AG04450 (cell line): ENCODE results near the gene CELF5. TPM values are rescaled to one million over a fixed set of nuclear protein-coding genes. Genes with fewer than 3 reads are reported as not detected.

Experiments used
- CTCF ChIA-PET: fragments of 300-600, 350-600 bp; formaldehyde crosslinking; extraction: SDS; loops from one replicate; lab custom pipeline; 2022; ENCODE audit warnings: antibody characterized with exemption, inconsistent platforms; lab: Charles Lee
- POLR2A ChIA-PET: fragments of 350-600 bp; formaldehyde crosslinking; extraction: SDS; loops from one replicate; lab custom pipeline; 2021; ENCODE audit warnings: antibody characterized with exemption, inconsistent platforms; lab: Yijun Ruan, JAX
- DNase-seq: peaks from one replicate; pipeline ENCODE4 v3.0.0-alpha.2; 2011; ENCODE audit warnings: low read depth, low spot score
- H3K27ac ChIP-seq: one replicate; pipeline ENCODE4 v1.5.1; 2012; ENCODE audit warnings: low read depth, low read length, control low read depth
- H3K27me3 ChIP-seq: one replicate; pipeline ENCODE4 v1.6.0; 2012; ENCODE audit warnings: low read length; ENCODE audit not compliant: control insufficient read depth, insufficient read depth
- H3K4me3 ChIP-seq: 2 replicates; pipeline ENCODE4 v1.5.1; 2011; ENCODE audit warnings: mild to moderate bottlenecking, low read depth, low read length, control low read depth
- H3K9me3 ChIP-seq: 2 replicates; pipeline ENCODE4 v1.5.1; 2012; ENCODE audit warnings: low read length; ENCODE audit not compliant: control insufficient read depth, insufficient read depth
- CTCF ChIP-seq: IDR thresholded peaks from 2 replicates; pipeline ENCODE4 v1.5.1; 2011; ENCODE audit warnings: low read depth, low read length, control low read depth, inconsistent platforms
- polyA plus RNA-seq: library from polyadenylated mRNA; depleted of rRNA; stranded (reverse); fragments of >200 nt; gene quantifications from 2 replicates; pipeline ENCODE4 v1.2.3, GENCODE V29; 2011

The CELF5 gene
- polyA plus RNA-seq, 1 experiment: not detected

- POLR2A ChIA-PET: interaction anchor here (1.0 kb wide), 1 partner anchor 44 kb away, joined by 13 read pairs; no protein-coding TSS in a partner anchor
- no peak for TF ChIP-seq CTCF
These were observed 111.2 kb downstream of the CELF5 start for GRCh38 chr19:3335431-3336350.

GRCh38 chr19:3336351-3336679, 111.9 kb downstream of the CELF5 start:
- CTCF ChIA-PET: interaction anchor here (0.8 to 1.9 kb wide), 4 partner anchors 13 to 137 kb away, joined by 3 to 11 read pairs (median 4); no protein-coding TSS in a partner anchor
- Histone ChIP-seq H3K27me3 (no peaks in the 10 kb centered on the region), H3K9me3 (no peaks in the 10 kb centered on the region), H3K4me3 (no peak overlapping the region), H3K27ac (peak overlapping the region; percentile 70)
- TF ChIP-seq CTCF: no peak
- DNase-seq: no peak
- POLR2A ChIA-PET: interaction anchor here (1.0 kb wide), 1 partner anchor 43 kb away, joined by 13 read pairs; no protein-coding TSS in a partner anchor

More at GRCh38 chr19:3335431-3336350, 111.2 kb downstream of the CELF5 start:
- no peak overlapping the region for H3K4me3 ChIP-seq
- CTCF ChIA-PET: interaction anchor here (1.2 to 1.9 kb wide), 4 partner anchors 12 to 137 kb away, joined by 3 to 11 read pairs (median 6); no protein-coding TSS in a partner anchor
- H3K9me3 ChIP-seq: no peaks in the 10 kb centered on the region
- no peak for DNase-seq
- H3K27me3 ChIP-seq: no peaks in the 10 kb centered on the region
- H3K27ac ChIP-seq: peak overlapping the region; percentile 21

GRCh38 chr19:3336680-3337523, 112.4 kb downstream of the CELF5 start:
- DNase-seq: peak; percentile 18
- Histone ChIP-seq H3K27ac (peak overlapping the region; percentile 70), H3K9me3 (no peaks in the 10 kb centered on the region), H3K27me3 (no peaks in the 10 kb centered on the region), H3K4me3 (no peak overlapping the region)
- CTCF ChIA-PET: interaction anchor here (0.8 to 1.9 kb wide), 4 partner anchors 32 to 136 kb away, joined by 3 to 11 read pairs (median 4); no protein-coding TSS in a partner anchor
- POLR2A ChIA-PET: interaction anchor here (1.0 kb wide), 1 partner anchor 43 kb away, joined by 13 read pairs; no protein-coding TSS in a partner anchor
- TF ChIP-seq CTCF: no peak

GRCh38 chr19:3338541-3339181, 114.2 kb downstream of the CELF5 start:
- ChIA-PET CTCF (interaction anchor here (0.6 to 1.9 kb wide), 2 partner anchors 91 to 168 kb away, joined by 4 read pairs; no protein-coding TSS in a partner anchor), POLR2A (interaction anchor here (0.7 kb wide), 1 partner anchor 349 kb away, joined by 6 read pairs; no protein-coding TSS in a partner anchor)
- Histone ChIP-seq H3K27me3 (no peaks in the 10 kb centered on the region), H3K4me3 (no peak overlapping the region), H3K9me3 (no peaks in the 10 kb centered on the region), H3K27ac (no peak overlapping the region)
- no peak for DNase-seq
- TF ChIP-seq CTCF: no peak
